GM12878 (cell line): ENCODE results near the gene HHIP.

Experiments used
- TAF1 ChIP-seq: IDR thresholded peaks from 2 replicates; pipeline ENCODE4 v1.6.1; 2011; ENCODE audit warnings: mild to moderate bottlenecking, low read depth, low read length, borderline replicate concordance
- TF ChIP-seq, protein P1 (sequence below): IDR thresholded peaks from 2 replicates; pipeline ENCODE4 v1.6.1; 2011; ENCODE audit warnings: borderline replicate concordance, low read depth, mild to moderate bottlenecking, moderate library complexity, low read length; ENCODE audit not compliant: insufficient read depth, poor library complexity, severe bottlenecking

- TF ChIP-seq TAF1, result no peak
- TF ChIP-seq, protein P1, sequence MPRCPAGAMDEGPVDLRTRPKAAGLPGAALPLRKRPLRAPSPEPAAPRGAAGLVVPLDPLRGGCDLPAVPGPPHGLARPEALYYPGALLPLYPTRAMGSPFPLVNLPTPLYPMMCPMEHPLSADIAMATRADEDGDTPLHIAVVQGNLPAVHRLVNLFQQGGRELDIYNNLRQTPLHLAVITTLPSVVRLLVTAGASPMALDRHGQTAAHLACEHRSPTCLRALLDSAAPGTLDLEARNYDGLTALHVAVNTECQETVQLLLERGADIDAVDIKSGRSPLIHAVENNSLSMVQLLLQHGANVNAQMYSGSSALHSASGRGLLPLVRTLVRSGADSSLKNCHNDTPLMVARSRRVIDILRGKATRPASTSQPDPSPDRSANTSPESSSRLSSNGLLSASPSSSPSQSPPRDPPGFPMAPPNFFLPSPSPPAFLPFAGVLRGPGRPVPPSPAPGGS, result no peak
Observed at GRCh38 chr4:144714166-144714565, 68.2 kb downstream of the HHIP start.
